ENCODE results near the gene FRMD1. TPM values are rescaled to one million over a fixed set of nuclear protein-coding genes. Genes with fewer than 3 reads are reported as not detected.

The FRMD1 gene
- total and polyA plus RNA-seq, 7 donors: 0.01 to 2.9 (median 0.25) TPM

DNA sequence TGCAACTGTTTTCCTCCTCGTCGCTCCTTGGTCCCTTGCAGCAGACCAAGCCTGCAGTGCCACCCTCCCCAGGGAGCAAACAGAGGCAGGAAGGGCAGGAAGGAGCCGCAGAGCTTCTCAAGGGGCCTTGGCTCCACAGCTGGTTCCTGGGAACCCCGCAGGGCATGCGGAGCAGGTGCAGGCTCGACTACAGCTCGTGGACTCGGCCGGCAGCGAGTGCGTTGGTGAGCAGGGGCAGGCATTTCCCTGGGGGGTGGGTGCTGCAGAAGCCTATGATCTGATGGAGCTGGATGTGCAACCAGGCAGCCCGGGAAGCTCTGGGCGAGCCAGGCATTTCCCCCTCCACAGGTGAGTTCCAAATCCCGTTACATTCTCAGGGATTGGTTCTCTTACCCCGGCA is 37.1 kb downstream of the FRMD1 start:
- Histone ChIP-seq H3K4me1 (no peaks in the 10 kb centered on the region), H3K27ac (no peak overlapping the region), H3K4me3 (no peak overlapping the region), H3K27me3 (ENCODE audit: insufficient read depth in 3 of 3, low read length in 2 of 3) (peaks cover 0 to 21% (median 4%) of the 10 kb centered on the region in 3 donors), H3K36me3 (ENCODE audit: insufficient read depth in 1 of 2, low read depth in 1 of 2) (no peaks in the 10 kb centered on the region), H3K9me3 (peaks cover 14% of the 10 kb centered on the region)
- ATAC-seq (no peak), DNase-seq (no peak)
- TF ChIP-seq, protein P1, sequence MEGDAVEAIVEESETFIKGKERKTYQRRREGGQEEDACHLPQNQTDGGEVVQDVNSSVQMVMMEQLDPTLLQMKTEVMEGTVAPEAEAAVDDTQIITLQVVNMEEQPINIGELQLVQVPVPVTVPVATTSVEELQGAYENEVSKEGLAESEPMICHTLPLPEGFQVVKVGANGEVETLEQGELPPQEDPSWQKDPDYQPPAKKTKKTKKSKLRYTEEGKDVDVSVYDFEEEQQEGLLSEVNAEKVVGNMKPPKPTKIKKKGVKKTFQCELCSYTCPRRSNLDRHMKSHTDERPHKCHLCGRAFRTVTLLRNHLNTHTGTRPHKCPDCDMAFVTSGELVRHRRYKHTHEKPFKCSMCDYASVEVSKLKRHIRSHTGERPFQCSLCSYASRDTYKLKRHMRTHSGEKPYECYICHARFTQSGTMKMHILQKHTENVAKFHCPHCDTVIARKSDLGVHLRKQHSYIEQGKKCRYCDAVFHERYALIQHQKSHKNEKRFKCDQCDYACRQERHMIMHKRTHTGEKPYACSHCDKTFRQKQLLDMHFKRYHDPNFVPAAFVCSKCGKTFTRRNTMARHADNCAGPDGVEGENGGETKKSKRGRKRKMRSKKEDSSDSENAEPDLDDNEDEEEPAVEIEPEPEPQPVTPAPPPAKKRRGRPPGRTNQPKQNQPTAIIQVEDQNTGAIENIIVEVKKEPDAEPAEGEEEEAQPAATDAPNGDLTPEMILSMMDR (IDR thresholded peaks at IDR 0.05): no peak
- WGBS, 3 donors: 77 to 83% (median 79%) methylated on average over 15 of the region's 15 CpGs
- intact Hi-C loops (cut with DNase I): no loop called here

DNA sequence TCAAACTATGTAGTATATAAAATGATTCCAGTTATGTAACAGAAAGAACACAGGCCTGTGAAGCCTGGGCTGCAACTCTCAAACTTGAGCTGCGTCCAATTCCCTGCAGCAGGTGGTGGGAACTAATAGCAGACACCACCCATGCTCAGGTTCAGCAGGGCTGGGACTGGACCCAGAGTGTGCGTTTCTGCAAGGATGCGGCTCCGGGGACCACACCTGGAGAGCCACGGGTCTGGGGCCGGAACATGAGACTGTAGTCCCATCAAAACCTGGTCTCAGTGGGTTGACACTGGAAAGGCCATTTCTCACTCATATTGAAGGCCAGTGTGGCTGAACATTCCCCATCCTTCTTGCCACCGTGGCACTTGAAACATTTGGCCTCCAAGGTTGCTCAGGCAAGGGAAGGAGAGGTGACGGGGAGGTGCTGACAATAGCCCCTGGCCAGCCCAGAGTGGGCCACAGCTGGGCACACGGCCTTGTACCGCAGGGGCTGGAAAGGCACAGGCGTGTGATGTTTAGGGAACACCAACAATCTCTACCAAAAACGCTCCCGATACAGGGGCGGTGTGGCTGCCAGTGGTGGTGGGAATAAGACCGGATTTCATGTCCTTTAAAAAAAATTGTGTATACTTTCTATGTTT is 38.0 kb downstream of the FRMD1 start:
- intact Hi-C loops (cut with DNase I): no loop called here
- TF ChIP-seq, protein P1 (IDR thresholded peaks at IDR 0.05): no peak
- Histone ChIP-seq H3K27ac (no peak overlapping the region), H3K4me3 (no peak overlapping the region), H3K4me1 (peaks cover 7% of the 10 kb centered on the region), H3K27me3 (ENCODE audit: insufficient read depth in 3 of 3, low read length in 2 of 3) (peaks cover 0 to 31% (median 4%) of the 10 kb centered on the region in 3 donors), H3K9me3 (peaks cover 14% of the 10 kb centered on the region), H3K36me3 (ENCODE audit: insufficient read depth in 1 of 2, low read depth in 1 of 2) (no peaks in the 10 kb centered on the region)
- 91 to 94% (median 91%) methylated on average over 15 of the region's 15 CpGs for WGBS, 3 donors
- ATAC-seq (no peak), DNase-seq (no peak)

DNA sequence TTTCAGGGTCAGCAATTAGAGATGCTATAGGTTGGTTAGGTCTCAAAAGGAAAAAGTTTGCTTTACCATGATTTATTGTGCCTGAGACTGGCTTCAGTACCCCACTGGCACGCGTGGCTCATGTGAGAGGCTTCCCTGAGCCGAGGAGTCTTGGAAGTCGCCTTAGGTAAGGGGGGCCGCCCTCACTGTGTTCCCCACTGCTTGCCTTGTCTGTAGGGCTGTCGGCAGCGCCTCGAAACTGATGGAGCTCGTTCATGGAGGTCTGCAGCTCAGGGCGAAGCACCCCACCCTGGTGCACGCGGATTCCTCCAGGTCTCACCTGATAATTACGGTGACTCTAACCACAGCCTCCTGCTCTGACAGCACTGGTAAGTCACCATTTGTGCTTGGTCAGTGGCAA is 39.2 kb downstream of the FRMD1 start:
- Histone ChIP-seq H3K9me3 (peaks cover 14% of the 10 kb centered on the region), H3K36me3 (ENCODE audit: insufficient read depth in 1 of 2, low read depth in 1 of 2) (no peaks in the 10 kb centered on the region), H3K27me3 (ENCODE audit: insufficient read depth in 3 of 3, low read length in 2 of 3) (peaks cover 0 to 37% (median 4%) of the 10 kb centered on the region in 3 donors), H3K4me1 (peaks cover 11% of the 10 kb centered on the region), H3K27ac (no peak overlapping the region), H3K4me3 (no peak overlapping the region)
- ATAC-seq (no peak), DNase-seq (no peak)
- TF ChIP-seq, protein P1 (IDR thresholded peaks at IDR 0.05): no peak
- WGBS, 3 donors: 86 to 88% (median 88%) methylated on average over 13 of the region's 13 CpGs
- intact Hi-C loops (cut with DNase I): no loop called here

DNA sequence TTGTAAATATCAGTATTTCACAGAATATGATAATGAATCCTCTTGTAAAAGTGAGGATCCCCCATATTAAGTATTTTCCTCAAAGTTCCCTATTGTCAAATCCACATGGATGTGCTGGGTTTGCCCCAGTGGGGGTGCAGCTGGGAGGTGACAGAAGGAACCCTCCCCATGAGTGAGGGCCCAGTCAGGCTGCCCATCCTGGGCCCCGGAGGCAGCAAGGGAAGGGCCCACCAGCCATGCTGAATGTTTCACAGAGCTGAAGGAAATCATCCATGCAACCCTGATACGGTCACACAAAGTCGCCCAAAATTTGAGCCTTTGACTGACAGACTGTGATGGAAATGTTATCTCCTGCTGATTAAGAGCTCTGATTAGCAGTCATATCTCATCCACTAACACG is 39.7 kb downstream of the FRMD1 start:
- Histone ChIP-seq H3K9me3 (peaks cover 14% of the 10 kb centered on the region), H3K27me3 (ENCODE audit: insufficient read depth in 3 of 3, low read length in 2 of 3) (peaks cover 0 to 37% (median 4%) of the 10 kb centered on the region in 3 donors), H3K36me3 (ENCODE audit: insufficient read depth in 1 of 2, low read depth in 1 of 2) (no peaks in the 10 kb centered on the region), H3K4me3 (no peak overlapping the region), H3K4me1 (peaks cover 11% of the 10 kb centered on the region), H3K27ac (no peak overlapping the region)
- intact Hi-C loops (cut with DNase I): no loop called here
- no peak for ATAC-seq
- 74 to 97% (median 93%) methylated on average over 4 of the region's 4 CpGs for WGBS, 3 donors
- TF ChIP-seq, protein P1 (IDR thresholded peaks at IDR 0.05): no peak
- DNase-seq: no peak

Data from psoas muscle (tissue), 8 donors.